GM12873 (cell line): ENCODE measurements around the gene EDARADD.

ENCODE experiments used
- CTCF ChIP-seq: IDR thresholded peaks from 2 replicates; pipeline ENCODE4 v1.5.1; 2012; ENCODE audit warnings: low read depth, mild to moderate bottlenecking, moderate library complexity, low read length, control low read depth; ENCODE audit not compliant: insufficient read depth; ENCODE audit errors: missing control alignments

EDARADD gene

DNA sequence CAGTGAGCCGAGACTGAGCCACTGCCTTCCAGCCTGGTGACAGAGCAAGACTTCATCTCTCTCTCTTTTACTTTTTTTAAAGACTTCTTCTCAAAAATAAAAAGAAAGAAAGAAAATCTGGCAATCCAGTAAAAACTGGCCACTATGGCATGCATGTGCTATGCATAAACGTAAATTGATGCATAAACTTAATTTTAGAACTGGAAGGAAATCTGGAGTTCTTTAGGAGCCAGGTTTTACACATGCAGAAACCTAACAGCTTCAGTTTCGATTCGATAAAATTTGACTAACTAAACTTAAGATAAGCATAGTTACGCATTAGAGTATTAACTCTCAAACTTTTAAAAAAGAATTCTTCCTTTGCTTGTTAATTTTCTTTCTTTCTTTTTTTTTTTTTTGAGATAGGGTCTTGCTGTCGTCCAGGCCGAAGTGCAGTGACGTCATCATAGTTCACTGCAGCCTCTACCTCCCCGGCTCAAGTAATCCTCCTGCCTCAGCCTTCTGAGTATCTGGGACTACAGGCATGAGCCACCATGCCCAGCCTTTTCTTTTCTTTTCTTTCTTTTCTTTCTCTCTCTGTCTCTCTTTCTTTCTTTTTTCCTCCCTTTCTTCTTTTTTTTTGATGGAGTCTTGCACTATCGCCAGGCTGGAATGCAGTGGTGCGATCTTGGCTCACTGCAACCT, 117.8 kb downstream of the EDARADD start:
- TF ChIP-seq CTCF = no peak

DNA sequence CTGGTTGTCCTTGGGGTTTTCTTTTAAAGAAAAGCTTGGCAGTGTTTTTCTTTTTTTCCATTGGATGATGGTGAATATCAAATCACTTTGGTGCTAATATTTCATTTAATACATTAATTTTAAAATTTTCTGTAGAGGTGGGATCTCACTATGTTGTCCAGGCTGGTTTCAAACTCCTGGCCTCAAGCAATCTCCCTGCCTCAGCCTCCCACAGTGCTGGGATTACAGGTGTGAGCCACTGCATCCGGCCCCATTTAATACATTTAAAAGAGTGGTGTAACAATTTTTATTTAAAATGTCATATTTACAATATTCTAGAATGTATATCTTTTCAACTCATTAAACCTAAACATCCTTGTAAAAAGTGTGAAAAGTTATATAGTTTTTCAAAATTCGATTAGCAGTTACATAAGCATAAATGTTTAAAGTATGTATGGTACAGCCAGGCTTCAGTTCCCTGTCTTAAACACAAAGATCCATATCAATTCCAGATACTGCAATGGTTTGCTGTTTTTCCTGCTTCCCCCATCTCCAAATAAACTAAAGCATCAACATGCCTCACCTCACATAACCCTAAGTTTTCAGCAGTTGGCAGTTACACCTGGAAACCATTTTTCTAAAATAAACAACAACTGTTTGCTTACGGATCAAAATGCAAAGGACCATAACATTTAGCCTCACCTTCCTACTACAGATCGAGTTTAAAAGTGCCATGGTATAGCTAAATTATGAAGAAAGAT, 120.8 kb downstream of the EDARADD start:
- no peak for TF ChIP-seq CTCF

DNA sequence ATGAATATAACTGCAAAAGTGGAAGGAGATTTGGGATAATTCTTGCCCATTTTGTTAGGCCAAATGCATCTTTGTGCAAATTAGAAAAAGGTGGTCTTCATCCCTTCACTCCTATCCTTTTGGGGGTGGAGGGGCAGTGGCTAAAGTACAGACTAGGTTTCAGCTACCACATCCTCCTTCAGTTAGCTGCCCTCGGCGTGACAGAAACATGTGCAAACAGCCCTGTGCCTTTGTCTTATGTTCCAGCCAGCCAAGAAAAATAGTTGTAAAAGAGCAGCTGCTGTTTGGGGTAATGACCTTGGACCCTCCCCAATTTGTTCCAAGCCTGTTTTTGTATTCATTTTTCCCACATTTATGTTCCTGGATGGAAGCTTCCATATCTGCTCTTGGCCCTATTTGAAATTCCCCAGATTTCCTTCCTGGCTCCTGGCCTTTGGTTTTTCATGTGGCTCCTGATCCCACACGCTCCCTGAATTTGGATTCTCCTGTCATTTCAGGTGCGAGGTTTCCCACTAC, 121.4 kb downstream of the EDARADD start:
- no peak for TF ChIP-seq CTCF

DNA sequence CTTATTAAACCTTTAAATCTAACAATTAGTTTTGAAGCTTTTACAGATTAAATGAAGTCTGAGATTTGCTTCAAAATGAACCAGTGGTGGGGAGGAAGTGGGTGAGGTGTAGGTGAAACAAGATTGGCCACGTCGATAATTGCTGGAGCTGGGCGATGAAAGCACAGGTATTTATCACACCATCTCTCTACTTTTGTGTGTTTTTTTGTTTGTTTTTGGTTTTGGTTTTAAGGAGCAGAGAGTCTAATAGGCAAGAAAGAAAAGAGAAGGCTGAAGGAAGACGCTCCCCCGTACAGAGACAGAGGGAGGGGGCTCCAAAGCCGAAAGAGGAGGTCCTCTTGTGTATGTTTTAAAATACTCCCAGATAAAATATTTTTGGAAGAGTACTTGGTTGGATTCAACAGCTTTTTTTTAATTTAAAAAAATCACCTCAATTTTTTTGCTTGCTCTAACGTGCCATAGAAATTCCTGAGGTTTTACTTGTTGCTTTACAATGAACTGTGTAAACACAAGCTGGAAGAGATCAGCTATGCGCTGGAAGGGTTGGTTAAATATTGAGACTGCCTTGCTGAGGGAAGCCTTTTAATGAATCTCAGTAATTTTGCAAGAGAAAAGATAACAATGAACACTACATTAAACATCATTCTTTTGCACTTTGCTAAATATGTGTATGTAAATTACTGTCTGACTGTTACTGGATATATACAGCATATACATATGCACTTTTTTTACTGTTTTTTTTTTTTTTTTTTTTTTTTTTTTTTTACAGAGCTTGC, 123.0 kb downstream of the EDARADD start:
- no peak for TF ChIP-seq CTCF

DNA sequence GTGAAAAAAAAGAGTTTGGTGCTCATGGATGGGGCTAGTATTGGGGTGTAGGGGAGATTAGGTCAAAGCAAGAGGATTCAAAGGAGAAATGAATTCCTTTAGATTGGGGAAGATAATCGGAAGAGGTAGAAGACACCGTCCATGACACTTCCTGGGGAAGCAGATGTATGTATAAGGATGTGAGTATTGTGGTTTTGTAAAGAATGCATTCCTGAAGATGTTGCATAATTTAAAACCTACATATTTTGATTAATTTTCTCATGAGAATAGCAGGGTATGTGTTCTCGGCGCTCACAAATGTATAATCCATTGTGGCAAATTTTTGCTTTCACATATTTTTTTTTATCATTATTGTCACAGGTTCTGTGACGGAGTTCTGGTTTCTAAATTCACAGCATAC, 124.2 kb downstream of the EDARADD start:
- no peak for TF ChIP-seq CTCF

DNA sequence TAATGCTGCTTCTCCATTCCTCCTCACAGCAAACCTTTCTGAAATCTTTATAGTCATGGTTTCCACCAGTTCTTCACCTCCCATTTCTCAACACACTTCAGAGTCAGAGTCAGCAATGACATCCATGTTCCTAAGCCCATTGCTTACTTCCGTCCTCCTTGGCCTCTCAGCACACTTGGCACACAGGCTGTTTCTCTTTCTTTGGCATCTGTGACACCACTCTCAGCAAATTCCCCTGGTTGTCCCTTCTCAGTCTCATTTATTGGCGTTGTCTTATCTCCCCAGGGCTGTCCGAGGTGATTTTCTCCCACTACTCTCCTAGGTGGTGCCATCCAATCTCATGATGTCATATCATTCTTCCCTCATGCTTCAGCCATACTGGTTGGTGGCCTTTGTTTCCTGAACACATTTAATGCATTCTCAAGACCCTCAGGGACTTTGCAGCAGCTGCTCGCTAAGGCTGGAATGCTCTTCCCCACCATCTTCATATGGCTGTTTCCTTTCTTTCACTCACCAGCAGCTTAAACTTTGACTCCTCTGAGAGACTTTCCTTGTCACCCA, 126.4 kb downstream of the EDARADD start:
- TF ChIP-seq CTCF = no peak
